Ishikawa (cell line): ENCODE data around the gene STAMBPL1.

ENCODE experiments used
- EP300 ChIP-seq: IDR thresholded peaks from 2 replicates; pipeline ENCODE4 v1.6.1; 2012; ENCODE audit warnings: borderline replicate concordance
- FOXM1 ChIP-seq: IDR thresholded peaks from 2 replicates; pipeline ENCODE4 v1.6.1; 2012; ENCODE audit warnings: low read depth, borderline replicate concordance
- RAD21 ChIP-seq: IDR thresholded peaks from 2 replicates; pipeline ENCODE4 v1.6.1; 2012; ENCODE audit warnings: low read depth
- TCF12 ChIP-seq: IDR thresholded peaks from 2 replicates; pipeline ENCODE4 v1.6.1; 2012; ENCODE audit warnings: low read depth

DNA sequence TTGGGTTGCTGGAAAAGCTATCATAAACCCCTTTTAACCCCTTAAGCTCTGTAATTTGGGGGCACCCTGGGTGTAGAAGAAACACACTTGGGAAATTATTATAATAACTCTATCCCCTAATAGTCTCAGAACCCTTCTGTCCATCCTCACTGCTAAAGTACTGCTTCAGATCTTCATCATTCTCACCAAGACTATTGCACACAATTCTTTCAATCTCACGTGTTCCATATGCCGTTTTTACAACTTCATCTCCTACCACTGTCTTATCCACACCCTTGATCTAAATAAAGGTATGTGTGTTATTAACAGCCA, 44.2 kb upstream of the STAMBPL1 start:
- TF ChIP-seq RAD21 (no peak), FOXM1 (no peak), EP300 (no peak), TCF12 (no peak)
